ENCODE measurements around the gene AHR. TPM values are rescaled to one million over a fixed set of nuclear protein-coding genes. Genes with fewer than 3 reads are reported as not detected.
"Not testable (repeated sequence)": the region's sequence is repeated elsewhere in the genome, so short reads cannot be mapped to it uniquely, and the experiment has no call there.

Gene AHR
- total and polyA plus RNA-seq, 2 donors (not counting 3 experiments of a cell fraction or from before 2014, with no cell fraction given), result 4.8 to 31.8 TPM

GRCh38 chr7:17353650-17354419 is 55.4 kb downstream of the AHR start:
- POLR2A ChIA-PET; H3K4me3 ChIP-seq (replicated peaks in 1 of 3; ENCODE audit: insufficient read depth in 1 of 3, low read depth in 1 of 3, low read length in 3 of 3); DNase-seq (ENCODE audit: low read depth, low spot score); FAIRE-seq; H3K27ac ChIP-seq (ENCODE audit: insufficient read depth, low read depth, low read length); H2AFZ ChIP-seq (ENCODE audit: low read depth, low read length); H3K9me3 ChIP-seq (replicated peaks; ENCODE audit: control insufficient read depth, insufficient read depth, low read length); H4K20me1 ChIP-seq (replicated peaks; ENCODE audit: control insufficient read depth, extremely low read depth, insufficient read depth, low read length); H3K36me3 ChIP-seq (ENCODE audit: control insufficient read depth in 2 of 2, extremely low read depth in 1 of 2, insufficient read depth in 2 of 2, low read length in 2 of 2); H3K4me2 ChIP-seq (ENCODE audit: insufficient read depth, low read length); H3K4me1 ChIP-seq (ENCODE audit: control insufficient read depth, extremely low read depth, insufficient read depth, low read length); H3K79me2 ChIP-seq (ENCODE audit: control insufficient read depth, insufficient read depth, low read length); H3K27me3 ChIP-seq (ENCODE audit: control insufficient read depth in 2 of 2, insufficient read depth in 2 of 2, low read length in 2 of 2); dilution Hi-C loops (cut with MboI; ENCODE audit: extremely low pct_ligation_motif_present, low sequenced_read_pairs); intact Hi-C loops (cut with micrococcal nuclease); H3K9me1 ChIP-seq (replicated peaks; ENCODE audit: control insufficient read depth, extremely low read depth, insufficient read depth, low read length); H3K9ac ChIP-seq (replicated peaks; ENCODE audit: extremely low read depth, insufficient read depth, low read length); BruUV-seq (replicated peaks): not testable (repeated sequence)
- CTCF ChIA-PET, result interaction anchor here (1.3 kb wide), 1 partner anchor 371 kb away, joined by 5 read pairs; no protein-coding TSS in a partner anchor

- dilution Hi-C loops (cut with MboI; ENCODE audit: extremely low pct_ligation_motif_present, low sequenced_read_pairs), result no loop called here
- BruUV-seq (replicated peaks), result no TSS peak
- H3K9me1 ChIP-seq (replicated peaks; ENCODE audit: control insufficient read depth, extremely low read depth, insufficient read depth, low read length), result no peaks in the 10 kb centered on the region
These were observed 56.0 kb downstream of the AHR start for GRCh38 chr7:17354473-17354872.

More at GRCh38 chr7:17354473-17354872, 56.0 kb downstream of the AHR start:
- CTCF ChIA-PET, result interaction anchor here (1.3 kb wide), 1 partner anchor 372 kb away, joined by 5 read pairs; no protein-coding TSS in a partner anchor
- H3K9me3 ChIP-seq (replicated peaks; ENCODE audit: control insufficient read depth, insufficient read depth, low read length), result no peaks in the 10 kb centered on the region
- no peaks in the 10 kb centered on the region for H3K79me2 ChIP-seq (ENCODE audit: control insufficient read depth, insufficient read depth, low read length)
- POLR2A ChIA-PET, result no interaction called here
- FAIRE-seq, result no peak
- no peak overlapping the region for H3K4me3 ChIP-seq (replicated peaks in 1 of 3; ENCODE audit: insufficient read depth in 1 of 3, low read depth in 1 of 3, low read length in 3 of 3)
- no peak overlapping the region for H2AFZ ChIP-seq (ENCODE audit: low read depth, low read length)
- H3K27ac ChIP-seq (ENCODE audit: insufficient read depth, low read depth, low read length), result no peak overlapping the region
- no peak overlapping the region for H3K9ac ChIP-seq (replicated peaks; ENCODE audit: extremely low read depth, insufficient read depth, low read length)
- intact Hi-C loops (cut with micrococcal nuclease), result no loop called here
- TF ChIP-seq CTCF (IDR thresholded peaks at IDR 0.05; ENCODE audit: extremely low read depth in 1 of 2, insufficient read depth in 1 of 2, low read depth in 1 of 2, low read length in 2 of 2) (no peak), JUN (IDR thresholded peaks at IDR 0.05; ENCODE audit: borderline replicate concordance, insufficient read depth, insufficient read length, low read depth) (no peak), FOS (IDR thresholded peaks at IDR 0.05; ENCODE audit: borderline replicate concordance, insufficient read depth, low read length) (no peak), POLR2A (IDR thresholded peaks at IDR 0.05; ENCODE audit: low read depth, low read length) (no peak), MYC (IDR thresholded peaks at IDR 0.05; ENCODE audit: low read depth, low read length) (no peak), MAX (IDR thresholded peaks at IDR 0.05; ENCODE audit: insufficient read depth, insufficient read length) (no peak), EZH2 (IDR thresholded peaks at IDR 0.05; ENCODE audit: borderline replicate concordance, low read depth, low read length, severe bottlenecking) (no peak), POLR2AphosphoS5 (IDR thresholded peaks at IDR 0.05; ENCODE audit: insufficient read depth, low read depth, low read length) (no peak), GATA2 (IDR thresholded peaks at IDR 0.05; ENCODE audit: insufficient read depth, insufficient read length, low read depth, low read length) (no peak)
- DNase-seq (ENCODE audit: low read depth, low spot score), result no peak
- H3K4me1 ChIP-seq (ENCODE audit: control insufficient read depth, extremely low read depth, insufficient read depth, low read length), result no peaks in the 10 kb centered on the region
- H3K27me3 ChIP-seq (ENCODE audit: control insufficient read depth in 2 of 2, insufficient read depth in 2 of 2, low read length in 2 of 2), result no peaks in the 10 kb centered on the region
- peaks cover 0 to 2% of the 10 kb centered on the region in 2 experiments for H3K36me3 ChIP-seq (ENCODE audit: control insufficient read depth in 2 of 2, extremely low read depth in 1 of 2, insufficient read depth in 2 of 2, low read length in 2 of 2)
- H3K4me2 ChIP-seq (ENCODE audit: insufficient read depth, low read length), result no peak overlapping the region
- no peaks in the 10 kb centered on the region for H4K20me1 ChIP-seq (replicated peaks; ENCODE audit: control insufficient read depth, extremely low read depth, insufficient read depth, low read length)

Data from endothelial cell of umbilical vein (primary cell).